Activated CD4-positive, alpha-beta T cell treated with anti-CD3 and anti-CD28 coated beads, Interleukin-2, amount 50 U/mL, for 48 hours (primary cell): Measurements from ENCODE around the gene GTPBP8.
"Not testable (repeated sequence)": the region's sequence is repeated elsewhere in the genome, so short reads cannot be mapped to it uniquely, and the experiment has no call there.

Experiments used
- DNase-seq, 2 experiments: peaks; one replicate each; pipeline ENCODE4 v3.0.0-alpha.2; 2020

GTPBP8 gene

DNA sequence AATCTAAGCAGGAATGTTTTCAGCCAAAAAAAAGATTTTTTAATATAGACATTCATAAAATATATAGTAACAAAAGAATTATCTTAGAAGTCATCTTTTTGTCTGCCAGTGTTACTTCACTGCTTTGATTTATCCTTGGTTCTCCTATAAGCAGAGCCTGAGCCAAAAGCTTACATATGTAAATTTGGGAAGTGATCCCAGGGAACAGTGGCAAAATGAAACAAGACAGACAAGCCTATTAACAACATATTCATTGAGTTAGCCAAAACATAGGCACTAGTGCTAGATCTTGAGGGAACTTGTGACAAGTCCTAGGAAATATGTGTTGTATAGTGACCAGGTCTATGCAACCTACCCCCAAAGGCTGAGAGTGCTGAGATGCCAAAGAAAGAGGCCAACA, 11.3 kb downstream of the GTPBP8 start:
- no peak for DNase-seq

DNA sequence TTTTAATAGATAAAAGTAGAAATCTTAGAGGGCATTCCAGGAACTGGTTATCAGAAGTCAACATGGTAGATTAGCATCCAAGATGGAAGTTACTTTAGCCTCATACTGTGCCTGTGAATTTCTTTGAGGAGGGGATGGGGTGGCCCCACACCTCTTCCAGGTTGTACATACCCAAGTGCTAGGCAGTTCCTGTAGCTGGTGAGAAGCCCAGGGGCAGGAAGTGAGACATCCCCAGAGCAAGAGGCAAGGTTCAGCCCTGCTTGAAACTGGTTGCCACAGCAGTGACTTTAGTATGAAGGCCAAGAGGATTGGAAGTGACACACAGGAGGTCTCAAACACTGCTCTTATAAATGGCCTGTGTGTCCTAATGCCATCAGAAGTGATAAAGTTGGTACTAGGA, 11.9 kb downstream of the GTPBP8 start:
- DNase-seq: peak; percentile 35 to 52

DNA sequence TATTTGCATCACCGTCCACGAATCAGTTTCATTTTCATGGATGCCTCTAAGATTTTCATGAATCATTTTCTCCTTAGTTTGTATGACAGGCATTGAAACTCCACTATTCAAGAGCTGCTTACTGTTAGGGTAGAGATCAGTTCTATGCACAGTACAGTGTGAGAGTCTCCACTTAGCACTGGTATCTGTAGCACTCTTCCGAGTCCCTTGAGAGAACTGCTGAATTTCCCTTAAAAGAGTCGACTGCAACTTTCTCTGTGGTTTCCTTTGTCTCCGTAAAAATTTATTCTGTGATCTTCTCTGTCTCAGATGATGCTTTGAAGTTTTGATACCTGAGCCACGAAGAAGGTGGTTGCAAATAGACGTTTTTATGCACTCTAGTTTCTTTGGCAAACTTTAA, 14.8 kb downstream of the GTPBP8 start:
- no peak for DNase-seq

DNA sequence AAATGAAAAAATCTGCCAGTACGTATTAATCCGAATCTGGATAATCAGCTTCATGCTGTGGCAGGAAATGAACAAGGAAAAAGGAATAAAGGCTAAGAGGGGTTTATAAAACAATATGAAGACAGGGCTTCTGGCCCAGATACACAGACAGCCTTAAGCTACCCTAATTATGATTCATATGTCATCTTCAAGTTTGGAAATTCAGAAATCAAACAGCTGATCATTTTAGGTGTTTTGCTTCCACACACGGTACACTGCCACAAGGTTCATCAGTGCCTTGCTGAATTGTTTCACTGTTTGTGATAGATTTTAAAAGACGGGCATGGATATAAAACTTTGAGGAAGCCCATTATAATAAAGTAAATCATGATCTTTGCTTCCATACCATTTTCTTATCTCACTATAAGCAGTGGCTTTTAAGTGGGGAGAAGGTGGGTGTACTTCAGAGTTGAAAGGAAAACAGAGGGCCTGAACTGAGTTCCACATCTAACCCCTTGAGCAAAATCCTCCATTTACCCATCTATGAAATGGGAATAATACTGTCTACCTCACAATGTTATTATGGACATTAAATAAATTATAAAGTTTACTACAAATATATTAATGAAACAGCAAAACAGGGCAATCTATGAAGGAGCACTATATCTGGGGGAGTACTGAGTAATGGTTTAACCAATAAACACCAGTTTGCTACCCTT, 15.7 kb downstream of the GTPBP8 start:
- DNase-seq: no peak

DNA sequence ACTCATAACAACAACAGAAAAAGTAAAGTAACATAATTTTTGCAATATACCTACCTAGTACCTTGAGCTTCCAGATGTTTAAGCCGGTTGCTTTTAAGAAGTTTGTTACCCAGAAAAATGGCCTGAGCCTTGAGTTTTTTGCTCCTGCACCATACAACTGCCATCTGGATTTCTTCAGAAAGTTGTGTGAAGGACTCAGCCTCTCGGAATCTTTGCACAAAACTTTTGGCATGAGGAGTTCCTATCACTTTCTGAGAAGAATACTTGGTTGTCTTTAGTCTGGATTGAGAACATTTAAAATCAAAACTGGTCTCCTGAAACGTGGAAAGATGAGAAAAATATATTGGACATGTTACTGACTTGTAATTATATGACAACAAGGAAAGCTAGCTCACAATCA, 17.3 kb downstream of the GTPBP8 start:
- no peak for DNase-seq

DNA sequence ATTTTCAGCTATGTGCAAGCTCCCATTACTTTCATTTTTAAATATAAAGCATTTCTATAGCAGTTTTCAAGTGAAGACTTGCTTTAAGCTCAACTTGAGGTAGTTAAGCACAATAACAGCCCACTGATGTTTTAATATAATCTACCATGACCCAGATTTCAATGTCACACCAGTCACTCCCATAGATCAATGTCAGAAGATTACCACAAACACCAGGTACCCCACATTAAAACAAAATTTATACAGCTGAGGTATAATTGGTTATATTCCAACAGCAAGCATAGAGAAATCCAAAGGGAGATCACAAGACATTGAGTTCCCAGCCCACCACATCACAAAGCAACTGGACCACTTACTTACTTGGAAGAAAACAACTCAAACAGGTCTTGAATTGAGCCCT, 22.8 kb downstream of the GTPBP8 start:
- no peak for DNase-seq

DNA sequence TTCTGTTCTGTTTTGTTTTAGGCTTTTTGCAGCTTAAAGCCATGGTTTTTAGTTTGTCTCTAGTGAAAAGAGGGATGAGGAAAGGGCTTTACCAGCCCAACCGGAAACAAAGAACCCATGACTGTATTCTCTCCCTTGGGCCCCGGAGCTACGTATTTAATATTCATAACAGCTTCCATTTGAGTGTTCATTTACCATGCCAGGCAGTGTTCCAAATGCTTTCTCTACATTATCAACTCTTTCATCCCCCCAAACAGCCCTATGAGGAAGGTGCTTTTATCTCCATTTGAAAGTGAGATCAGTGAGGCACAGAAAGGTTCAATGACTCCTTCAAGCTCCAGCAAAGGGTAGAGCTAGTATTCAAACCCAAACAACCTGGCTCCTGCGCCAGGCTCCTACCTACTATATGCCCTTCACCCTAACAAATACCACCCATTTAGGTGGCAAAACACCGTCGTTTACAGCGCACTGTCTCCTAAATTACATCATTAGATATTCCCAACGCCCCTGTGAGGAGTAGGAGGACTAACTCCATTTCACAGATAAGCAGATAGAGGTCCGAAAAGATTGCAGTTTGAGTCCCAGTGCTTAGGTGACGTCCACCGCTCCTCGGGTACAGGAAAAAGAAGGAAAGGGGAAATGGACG, 27.9 kb downstream of the GTPBP8 start:
- peak; percentile 9 to 21 for DNase-seq

DNA sequence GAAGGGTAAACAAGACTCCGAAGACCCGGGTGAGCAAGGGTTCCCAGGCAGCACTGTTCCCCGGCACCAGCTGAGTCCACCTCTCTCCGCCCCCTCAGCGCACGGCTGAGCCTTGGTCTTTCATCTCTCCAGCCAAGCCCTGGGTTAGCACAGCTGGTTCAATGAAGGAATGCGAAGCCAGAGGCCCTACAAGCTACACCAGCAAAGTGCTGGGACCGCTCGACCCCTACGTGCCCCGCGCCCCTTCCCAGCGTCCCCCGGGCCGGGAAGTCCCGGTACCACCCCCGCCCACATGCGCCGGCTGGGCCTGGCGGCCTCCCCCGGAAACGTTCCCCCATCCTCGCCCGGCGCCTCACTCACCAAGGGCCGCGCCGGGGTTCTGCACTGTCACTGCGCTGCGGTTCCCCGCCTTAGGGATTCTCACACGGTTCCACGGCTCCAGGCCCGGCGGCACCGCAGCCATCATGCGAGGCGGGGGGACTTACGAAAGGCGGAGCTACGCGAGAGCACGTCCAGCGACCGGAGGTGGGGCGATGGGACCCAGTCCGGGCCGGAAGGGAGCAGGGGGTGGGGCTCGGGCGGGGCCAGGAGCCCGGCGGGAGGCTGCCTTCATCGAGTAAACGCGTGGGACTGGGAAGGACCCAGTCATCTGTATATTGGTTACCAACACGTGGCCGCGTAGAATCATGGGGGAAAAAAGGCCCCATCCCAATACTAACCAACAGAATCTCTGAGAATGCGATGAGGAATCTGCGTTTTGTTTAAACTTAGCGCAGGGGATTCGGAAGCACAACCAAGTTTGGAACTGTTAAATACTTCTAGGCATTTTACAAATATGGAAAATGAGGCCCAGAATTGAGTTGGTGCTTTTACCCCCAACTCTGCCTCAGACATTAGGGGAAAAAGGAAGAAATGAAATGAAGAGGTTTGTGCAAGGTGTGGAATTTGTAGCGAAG, 28.7 kb downstream of the GTPBP8 start:
- DNase-seq: peak; percentile 90 to 91

DNA sequence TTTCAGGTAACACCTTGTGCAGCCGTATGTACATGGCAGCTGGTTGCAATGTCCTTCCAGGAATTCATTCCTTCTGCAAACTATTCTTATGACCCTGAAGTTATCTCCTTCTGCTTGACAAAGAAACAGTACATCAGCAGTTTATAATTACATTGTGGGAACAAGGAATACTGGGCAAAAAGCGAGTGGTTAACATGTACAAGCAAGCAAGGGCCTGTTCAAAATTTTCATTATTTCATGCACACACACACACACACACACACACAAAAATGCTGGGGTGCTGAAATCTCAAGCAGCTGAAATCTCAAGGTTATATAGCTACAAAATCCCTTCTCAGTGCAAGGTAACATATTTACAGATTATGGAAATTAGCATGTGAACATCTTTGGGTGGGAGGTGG, 30.7 kb downstream of the GTPBP8 start:
- DNase-seq: no peak

DNA sequence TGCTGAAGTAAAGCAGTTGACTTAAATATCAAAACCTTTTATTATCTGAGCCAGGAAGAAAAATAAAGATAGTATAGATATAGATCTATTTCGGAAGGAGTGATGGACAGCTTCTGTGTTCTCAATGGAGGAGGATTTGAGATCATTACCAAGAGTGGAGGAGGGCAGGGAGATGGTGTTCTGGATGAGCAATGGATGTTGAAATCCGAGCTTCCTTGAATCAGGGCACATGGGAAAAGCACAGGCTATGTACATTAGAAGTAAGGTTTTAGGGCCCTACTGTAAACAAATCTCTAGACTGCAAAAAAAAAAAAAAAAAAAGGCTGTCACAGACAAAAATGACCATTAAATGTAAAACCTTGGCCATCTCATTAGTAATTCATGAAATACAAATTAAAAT, 43.2 kb downstream of the GTPBP8 start:
- DNase-seq: no peak

DNA sequence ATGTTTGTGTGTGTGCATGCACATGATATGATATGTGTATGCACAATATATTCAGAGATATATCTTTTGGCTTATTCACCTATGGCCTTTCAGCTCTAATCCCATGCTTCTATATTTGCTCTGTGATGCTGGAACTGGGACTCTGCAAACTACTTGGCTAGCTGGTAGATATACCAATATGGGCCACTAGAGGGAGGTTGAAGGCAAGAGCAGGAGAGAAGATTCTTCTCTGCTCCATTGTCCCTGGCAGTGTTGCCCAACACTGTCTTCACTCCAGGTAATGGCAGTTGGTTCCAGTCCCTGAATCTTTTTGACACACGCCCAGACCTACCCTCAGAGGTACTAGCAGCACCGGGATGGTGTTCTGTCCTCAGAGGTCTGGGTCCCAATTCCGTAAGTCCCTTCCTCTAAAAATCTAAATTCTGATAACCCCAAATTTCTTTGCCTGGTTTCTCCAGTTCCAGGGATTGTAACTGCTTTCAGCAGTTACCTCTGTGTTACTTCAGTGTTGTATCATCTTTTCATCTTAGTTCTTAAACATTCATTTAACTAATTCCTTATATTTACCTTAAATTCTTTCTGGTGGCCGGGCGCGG, 44.7 kb downstream of the GTPBP8 start:
- DNase-seq: peak in 1 of 2 experiments; percentile 17

DNA sequence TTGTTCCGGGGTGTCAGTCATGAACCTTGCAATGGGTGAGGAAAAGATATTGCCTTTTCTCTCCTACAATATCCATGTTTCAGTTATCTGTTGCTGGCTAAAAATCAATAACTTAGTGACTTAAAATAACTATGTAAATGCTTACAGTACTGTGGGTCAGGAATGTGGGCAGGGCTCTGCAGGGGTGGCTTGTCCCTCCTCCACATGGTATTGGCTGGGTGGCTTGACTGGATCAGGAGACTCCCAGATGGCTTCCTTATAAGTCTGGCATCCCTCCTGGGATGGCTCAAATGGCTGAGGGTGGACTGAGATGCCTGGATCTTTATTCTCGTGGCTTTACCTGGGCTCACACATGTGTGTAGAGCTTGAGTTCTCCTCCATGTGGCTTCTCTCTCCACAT, 47.5 kb downstream of the GTPBP8 start:
- DNase-seq: no peak

DNA sequence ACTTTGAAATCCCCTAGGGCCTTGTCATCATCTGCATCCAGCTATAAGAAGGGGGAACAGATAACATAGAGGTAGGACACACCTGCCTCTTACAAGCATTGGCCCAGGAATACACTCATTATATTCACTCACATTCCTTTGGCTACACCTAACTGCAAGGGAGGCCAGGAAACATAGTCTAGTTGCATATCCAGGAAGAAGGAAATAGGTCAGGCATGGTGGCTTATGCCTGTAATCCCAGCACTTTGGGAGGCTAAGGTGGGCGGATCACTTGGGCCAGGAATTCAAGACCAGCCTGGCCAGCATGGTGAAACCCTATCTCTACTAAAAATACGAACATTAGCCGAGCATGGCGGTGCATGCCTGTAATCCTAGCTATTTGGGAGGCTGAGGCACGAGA, 48.8 kb downstream of the GTPBP8 start:
- no peak for DNase-seq

DNA sequence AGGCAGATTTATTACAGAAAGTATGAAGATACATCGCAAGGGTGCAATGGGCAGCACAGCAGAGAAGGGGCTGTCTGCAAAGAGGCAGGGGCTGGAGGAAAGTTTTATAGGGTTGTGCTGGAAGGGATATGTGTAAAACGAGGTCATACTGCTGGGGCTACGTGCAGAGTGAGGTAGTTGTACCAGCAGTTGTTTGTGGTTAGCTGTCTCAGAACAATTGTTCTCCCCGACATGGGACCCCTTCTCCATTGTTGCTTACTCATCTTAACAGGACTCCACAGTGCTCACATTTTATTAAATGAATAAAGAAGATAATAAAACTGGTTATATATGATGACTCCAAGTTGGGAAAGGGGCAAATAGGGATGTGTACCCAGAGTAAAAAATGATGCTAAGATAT, 49.4 kb downstream of the GTPBP8 start:
- no peak for DNase-seq

DNA sequence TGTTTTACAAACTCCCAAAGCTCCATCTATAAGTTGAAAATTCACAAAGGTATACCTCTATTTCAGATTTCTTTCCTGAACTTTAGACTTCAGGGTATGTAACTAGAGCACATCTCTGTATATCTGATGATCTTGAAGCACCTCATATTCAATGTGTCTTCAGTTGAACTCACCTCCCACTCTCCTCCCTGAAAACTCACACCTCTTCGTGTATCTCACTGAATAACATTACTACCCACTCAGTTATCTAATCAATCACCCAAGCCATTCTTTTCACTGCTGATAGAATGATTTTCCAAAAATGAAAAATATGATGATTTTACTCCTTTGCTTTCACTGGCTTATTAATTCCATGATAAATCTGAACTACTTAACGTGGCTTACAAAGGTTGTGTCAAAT, 52.9 kb downstream of the GTPBP8 start:
- no peak for DNase-seq

DNA sequence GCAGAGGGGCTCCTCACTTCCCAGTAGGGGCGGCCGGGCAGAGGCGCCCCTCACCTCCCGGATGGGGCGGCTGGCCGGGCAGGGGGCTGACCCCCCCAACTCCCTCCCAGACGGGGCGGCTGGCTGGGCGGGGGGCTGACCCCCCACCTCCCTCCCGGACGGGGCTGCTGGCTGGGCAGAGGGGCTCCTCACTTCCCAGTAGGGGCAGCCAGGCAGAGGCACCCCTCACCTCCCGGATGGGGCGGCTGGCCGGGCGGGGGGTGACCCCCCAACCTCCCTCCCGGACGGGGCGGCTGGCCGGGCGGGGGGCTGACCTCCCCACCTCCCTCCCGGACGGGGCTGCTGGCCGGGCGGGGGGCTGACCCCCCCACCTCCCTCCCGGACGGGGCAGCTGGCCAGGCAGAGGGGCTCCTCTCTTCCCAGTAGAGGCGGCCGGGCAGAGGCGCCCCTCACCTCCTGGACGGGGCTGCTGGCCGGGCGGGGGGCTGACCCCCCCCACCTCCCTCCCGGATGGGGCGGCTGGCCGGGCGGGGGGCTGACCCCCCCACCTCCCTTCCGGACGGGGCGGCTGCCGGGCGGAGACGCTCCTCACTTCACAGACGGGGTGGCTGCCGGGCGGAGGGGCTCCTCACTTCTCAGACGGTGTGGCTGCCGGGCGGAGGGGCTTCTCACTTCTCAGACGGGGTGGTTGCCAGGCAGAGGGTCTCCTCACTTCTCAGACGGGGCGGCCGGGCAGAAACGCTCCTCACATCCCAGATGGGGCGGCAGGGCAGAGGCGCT, 55.6 kb downstream of the GTPBP8 start:
- not testable (repeated sequence) for DNase-seq

DNA sequence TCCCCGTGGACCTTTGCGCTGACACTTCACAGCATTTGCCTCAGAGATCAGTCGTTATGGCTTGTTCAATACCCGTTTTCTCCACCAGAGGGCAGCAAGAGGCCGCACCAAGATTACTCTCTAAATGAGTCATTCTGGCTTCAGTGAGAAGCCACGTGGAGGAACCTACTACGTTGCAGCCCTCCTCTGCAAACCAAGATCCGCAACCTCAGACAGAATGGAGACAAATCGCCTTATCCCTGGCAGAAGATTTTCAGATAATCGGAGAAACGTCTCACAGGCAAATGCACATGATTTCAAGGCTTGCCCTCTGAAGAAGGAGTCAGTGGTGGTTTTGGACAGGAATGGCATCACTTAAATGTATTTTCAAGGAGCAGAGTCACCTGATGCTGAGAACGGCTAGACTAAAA, 60.5 kb downstream of the GTPBP8 start:
- peak; percentile 88 to 92 for DNase-seq
